Spleen (tissue), 11 donors: Measurements from ENCODE around the gene LYVE1. TPM values are rescaled to one million over a fixed set of nuclear protein-coding genes. Genes with fewer than 3 reads are reported as not detected.

Experiments used
- DNase-seq: peaks from one replicate; pipeline ENCODE4 v3.0.0-alpha.2; 2020
- H3K27ac ChIP-seq, 8 donors: fragments of 200-600 bp; sonication (generic) in 7 of 8; 1 replicate in 4 of 8; 2 replicates in 4 of 8; pipeline versions ENCODE4 v1.5.0 to v1.8.0; 2016 to 2021; ENCODE audit warnings: inconsistent platforms in 4 of 8, mild to moderate bottlenecking in 4 of 8, moderate library complexity in 1 of 8
- H3K27me3 ChIP-seq, 7 donors: fragments of 200-600 bp; sonication (generic) in 6 of 7; replicated peaks in 1 of 7; 1 replicate in 4 of 7; 2 replicates in 3 of 7; pipeline versions ENCODE4 v1.5.0 to v1.8.0; 2016 to 2021; ENCODE audit warnings: inconsistent platforms in 3 of 7, mild to moderate bottlenecking in 1 of 7
- H3K36me3 ChIP-seq, 6 donors: fragments of 200-600 bp; sonication (generic) in 5 of 6; 1 replicate in 4 of 6; 2 replicates in 2 of 6; pipeline versions ENCODE4 v1.5.0 to v1.8.0; 2016 to 2021; ENCODE audit warnings: inconsistent platforms in 2 of 6
- H3K4me1 ChIP-seq, 6 donors: fragments of 200-600 bp; sonication (generic) in 5 of 6; 1 replicate in 3 of 6; 2 replicates in 3 of 6; pipeline versions ENCODE4 v1.5.0 to v1.8.0; 2016 to 2021; ENCODE audit warnings: inconsistent platforms in 3 of 6
- H3K4me3 ChIP-seq, 8 donors: fragments of 200-600 bp; sonication (generic) in 7 of 8; 1 replicate in 4 of 8; 2 replicates in 4 of 8; pipeline versions ENCODE4 v1.5.0 to v1.8.0; 2016 to 2021; ENCODE audit warnings: inconsistent platforms in 4 of 8, mild to moderate bottlenecking in 4 of 8, moderate library complexity in 2 of 8
- H3K9me3 ChIP-seq, 8 donors: fragments of 200-600 bp; sonication (generic) in 7 of 8; 1 replicate in 4 of 8; 2 replicates in 4 of 8; pipeline versions ENCODE4 v1.5.0 to v1.8.0; 2016 to 2021; ENCODE audit warnings: inconsistent platforms in 4 of 8
- CTCF ChIP-seq, 11 experiments: fragments of 200-600 bp in 7 of 11; fragments of 450-650 bp in 4 of 11; sonication (generic) in 4 of 11; IDR thresholded peaks in 8 of 11; conservative IDR thresholded peaks in 3 of 11; 1 replicate in 7 of 11; 2 replicates in 4 of 11; pipeline versions ENCODE4 v1.4.0 to v1.8.0; 2016 to 2021; ENCODE audit warnings: antibody characterized with exemption in 11 of 11, inconsistent platforms in 4 of 11, mild to moderate bottlenecking in 1 of 11
- POLR2A ChIP-seq, 3 donors: fragments of 450-650 bp; IDR thresholded peaks; one replicate each; pipeline ENCODE4 v1.5.1; 2017; ENCODE audit warnings: antibody characterized with exemption in 3 of 3, mild to moderate bottlenecking in 1 of 3
- POLR2AphosphoS5 ChIP-seq, 3 donors: sonication (generic); formaldehyde crosslinking; IDR thresholded peaks; one replicate each; pipeline ENCODE4 v1.5.1; 2017; ENCODE audit warnings: antibody characterized with exemption in 3 of 3
- WGBS, 5 donors: extraction: QIAGEN DNeasy Blood & Tissue Kit in 3 of 5; methylation state at CpG; one replicate each; pipeline versions ENCODE4 v1.1.5 to v1.1.7; 2013 to 2018; 5-methylcytosine and 5-hydroxymethylcytosine counted together
- intact Hi-C: fragments of 100-400 bp; cut with DNase I; formaldehyde crosslinking; loops from one replicate; pipeline ENCODE4 v1.15.0; 2023; ENCODE audit warnings: low total_unique reads
- polyA plus RNA-seq, 3 donors: library from polyadenylated mRNA; stranded (reverse); fragments of 200-250 nt; gene quantifications; one replicate each; pipeline ENCODE4 v1.2.1, GENCODE V29; 2013
- total RNA-seq, 7 donors: library from RNA; depleted of rRNA in 3 of 7; stranded (reverse); fragments of >200 nt in 3 of 7; fragmentation: NEBNext Ultra II Directional in 4 of 7; extraction: Animal tissue kit (Norgen Biotek cat#: 25700) in 4 of 7; gene quantifications; one replicate each; pipeline versions ENCODE4 v1.1.0 to v1.2.1, GENCODE V29; 2016 to 2021
- donor health status: healthy with polysubstance abuse.
- donor health status: DM: no; HTN: no; CAD: no; lungs with moderate emphysema.
- donor health status: DM: no; HTN: no; CAD: no.
- donor health status: Bipolar disorder and iron deficiency.
- donor health status: healthy.
- donor health status: DM: no; HTN: no; CAD: no.
- donor health status: DM: yes; HTN: yes; CAD: no.

LYVE1 gene
- total and polyA plus RNA-seq, 10 donors: 20.2 to 338 (median 134) TPM

- intact Hi-C loops: no loop called here
- no peak for DNase-seq
- H3K9me3 ChIP-seq: no peaks in the 10 kb centered on the region
- WGBS, 5 donors: 75 to 94% (median 89%) methylated on average over 1 of the region's 1 CpG
- H3K27ac ChIP-seq: no peak overlapping the region
- no peak overlapping the region for H3K4me3 ChIP-seq
- peaks cover 5 to 91% (median 71%) of the 10 kb centered on the region in 6 donors for H3K36me3 ChIP-seq
- H3K4me1 ChIP-seq: no peaks in the 10 kb centered on the region
- no peaks in the 10 kb centered on the region for H3K27me3 ChIP-seq
- TF ChIP-seq CTCF (IDR thresholded peaks at IDR 0.05 in 8 of 11, conservative IDR thresholded peaks at IDR 0.05 in 3 of 11) (no peak), POLR2A (IDR thresholded peaks at IDR 0.05) (no peak), POLR2AphosphoS5 (IDR thresholded peaks at IDR 0.05) (no peak)
Observed at GRCh38 chr11:10522276-10522675, 46.2 kb downstream of the LYVE1 start.

- no peak for DNase-seq
- Histone ChIP-seq H3K9me3 (no peaks in the 10 kb centered on the region), H3K27me3 (no peaks in the 10 kb centered on the region), H3K4me1 (no peaks in the 10 kb centered on the region), H3K4me3 (no peak overlapping the region), H3K27ac (no peak overlapping the region), H3K36me3 (peaks cover 5 to 86% (median 61%) of the 10 kb centered on the region in 6 donors)
- no peak for TF ChIP-seq CTCF (IDR thresholded peaks at IDR 0.05 in 8 of 11, conservative IDR thresholded peaks at IDR 0.05 in 3 of 11)
- TF ChIP-seq POLR2AphosphoS5 (IDR thresholded peaks at IDR 0.05): no peak
- no peak for TF ChIP-seq POLR2A (IDR thresholded peaks at IDR 0.05)
- intact Hi-C loops: no loop called here
- WGBS, 5 donors: 83 to 97% (median 88%) methylated on average over 2 of the region's 2 CpGs
Observed at GRCh38 chr11:10520562-10520961, 47.9 kb downstream of the LYVE1 start.

GRCh38 chr11:10519630-10520029, 48.8 kb downstream of the LYVE1 start:
- no peaks in the 10 kb centered on the region for H3K27me3 ChIP-seq
- intact Hi-C loops: loop anchor here (10.0 kb wide), 1 partner anchor 135 kb away; no protein-coding TSS in a partner anchor
- no peak overlapping the region for H3K4me3 ChIP-seq
- no peaks in the 10 kb centered on the region for H3K9me3 ChIP-seq
- DNase-seq: no peak
- 94 to 97% (median 95%) methylated on average over 2 of the region's 2 CpGs for WGBS, 5 donors
- peaks cover 0 to 7% (median 0%) of the 10 kb centered on the region in 6 donors for H3K4me1 ChIP-seq
- TF ChIP-seq CTCF (IDR thresholded peaks at IDR 0.05 in 8 of 11, conservative IDR thresholded peaks at IDR 0.05 in 3 of 11): no peak
- TF ChIP-seq POLR2AphosphoS5 (IDR thresholded peaks at IDR 0.05): no peak
- no peak for TF ChIP-seq POLR2A (IDR thresholded peaks at IDR 0.05)
- no peak overlapping the region for H3K27ac ChIP-seq
- H3K36me3 ChIP-seq: peaks cover 4 to 86% (median 59%) of the 10 kb centered on the region in 6 donors

- intact Hi-C loops: loop anchor here (10.0 kb wide), 1 partner anchor 136 kb away; no protein-coding TSS in a partner anchor
- DNase-seq: no peak
- 91 to 95% (median 92%) methylated on average over 2 of the region's 2 CpGs for WGBS, 5 donors
- H3K9me3 ChIP-seq: no peaks in the 10 kb centered on the region
- no peaks in the 10 kb centered on the region for H3K27me3 ChIP-seq
- H3K4me1 ChIP-seq: peaks cover 0 to 15% (median 0%) of the 10 kb centered on the region in 6 donors
- H3K4me3 ChIP-seq: no peak overlapping the region
- H3K36me3 ChIP-seq: peaks cover 0 to 86% (median 52%) of the 10 kb centered on the region in 6 donors
- TF ChIP-seq CTCF (IDR thresholded peaks at IDR 0.05 in 8 of 11, conservative IDR thresholded peaks at IDR 0.05 in 3 of 11) (no peak), POLR2AphosphoS5 (IDR thresholded peaks at IDR 0.05) (no peak), POLR2A (IDR thresholded peaks at IDR 0.05) (no peak)
- H3K27ac ChIP-seq: no peak overlapping the region
Observed at GRCh38 chr11:10518891-10519290, 49.6 kb downstream of the LYVE1 start.
